Measurements from ENCODE around the gene LAMA2. TPM values are rescaled to one million over a fixed set of nuclear protein-coding genes. Genes with fewer than 3 reads are reported as not detected.

The LAMA2 gene
- total RNA-seq, 1 experiment from 2014 or later, result 4.2 TPM

- Mint-ChIP-seq H3K27me3 (ENCODE audit: low read depth) (no peaks in the 10 kb centered on the region), H3K27ac (0 out of 7 replicates have a peak overlapping the region, but pooled peaks of 1 of the 3 experiments have one; percentile 11), H3K4me1 (0 out of 4 replicates have a peak, but pooled peaks cover 0 to 3% of the 10 kb centered on the region in 2 experiments), H3K36me3 (ENCODE audit: insufficient read depth in 1 of 3, low read depth in 3 of 3) (no peaks in the 10 kb centered on the region), H3K4me3 (no peak overlapping the region), H3K9me3 (no peaks in the 10 kb centered on the region; a peak in 1 of 5 replicates)
- Histone ChIP-seq H3K27ac (ENCODE audit: insufficient read length, low read depth, low read length) (no peak overlapping the region), H3K9ac (ENCODE audit: extremely low read depth, insufficient read length, low read length) (no peak overlapping the region), H3K4me1 (ENCODE audit: insufficient read depth, low read length) (no peaks in the 10 kb centered on the region), H2BK12ac (ENCODE audit: insufficient read length, low read depth, low read length) (no peak overlapping the region), H2BK20ac (ENCODE audit: low read depth, low read length, poor library complexity, severe bottlenecking) (no peak overlapping the region), H3K14ac (ENCODE audit: insufficient read depth, low read length) (no peak overlapping the region), H4K5ac (ENCODE audit: insufficient read length, low read depth, low read length) (no peak overlapping the region), H2BK15ac (ENCODE audit: low read depth, low read length) (no peak overlapping the region), H3K4me2 (ENCODE audit: insufficient read depth, insufficient read length, low read length) (no peak overlapping the region), H4K20me1 (ENCODE audit: control insufficient read depth, insufficient read depth, insufficient read length) (no peaks in the 10 kb centered on the region), H2BK120ac (ENCODE audit: low read depth, low read length, poor library complexity, severe bottlenecking) (no peak overlapping the region), H2AK5ac (ENCODE audit: insufficient read length, low read length) (no peak overlapping the region), H4K91ac (ENCODE audit: insufficient read length, low read depth, low read length) (no peak overlapping the region), H2BK5ac (ENCODE audit: insufficient read length, low read length) (no peak overlapping the region), H3K27me3 (ENCODE audit: insufficient read depth, low read length) (no peaks in the 10 kb centered on the region), H3K56ac (ENCODE audit: insufficient read length, low read depth, low read length) (no peak overlapping the region), H3K23me2 (ENCODE audit: insufficient read length, low read depth, low read length, poor library complexity, severe bottlenecking) (no peaks in the 10 kb centered on the region), H3K23ac (ENCODE audit: insufficient read length, low read depth, low read length) (no peak overlapping the region), H3K9me3 (ENCODE audit: control insufficient read depth, low read depth, low read length) (no peaks in the 10 kb centered on the region), H3K18ac (ENCODE audit: insufficient read length, low read depth, low read length) (no peak overlapping the region), H3T11ph (ENCODE audit: low read length) (no peak overlapping the region), H3K79me2 (ENCODE audit: insufficient read depth, low read length) (no peaks in the 10 kb centered on the region), H3K79me1 (ENCODE audit: insufficient read depth, low read depth, low read length, poor library complexity, severe bottlenecking) (no peaks in the 10 kb centered on the region), H4K8ac (replicated peaks; ENCODE audit: insufficient read length, low read depth, low read length) (no peak overlapping the region), H3K4ac (ENCODE audit: low read depth, low read length) (no peak overlapping the region), H2AFZ (ENCODE audit: low read length) (no peak overlapping the region)
- DNase-seq, result no peak
- TF ChIP-seq CTCF (conservative IDR thresholded peaks at IDR 0.05), result no peak
- no CpG with 5 or more reads among the region's 3 CpGs for WGBS (ENCODE audit: extremely low coverage, insufficient read length, low lambda C conversion rate)
Measured at GRCh38 chr6:128981716-128982115, 98.8 kb downstream of the LAMA2 start.
